HCT116 (cell line): ENCODE results near the gene SUGT1. TPM values are rescaled to one million over a fixed set of nuclear protein-coding genes. Genes with fewer than 3 reads are reported as not detected.
"Not testable (repeated sequence)": the region's sequence is repeated elsewhere in the genome, so short reads cannot be mapped to it uniquely, and the experiment has no call there.

Experiments
- ATAC-seq: fragments of 200-7000 bp; cut with Tn5 transposase; 2 replicates; pipeline ENCODE4 v1.9.1; 2020; ENCODE audit warnings: mild to moderate bottlenecking, moderate library complexity
- BruUV-seq: library from RNA; stranded (reverse); fragments of 400-500 nt; replicated peaks from 2 replicates; lab custom pipeline; 2021; lab: Mats Ljungman, UMichigan
- CTCF ChIA-PET: fragments of 300-600 bp; sonication (Branson Sonifier 250); formaldehyde crosslinking; loops from one replicate; lab custom pipeline; 2021; ENCODE audit warnings: antibody characterized with exemption; lab: Charles Lee
- POLR2A ChIA-PET: fragments of 300-600, 350-600 bp; sonication (Branson Sonifier 250); formaldehyde crosslinking; loops from one replicate; lab custom pipeline; 2021; ENCODE audit warnings: antibody characterized with exemption; lab: Charles Lee
- RAD21 ChIA-PET, 2 experiments: fragments of 300-600 bp; sonication (Branson Sonifier 250); formaldehyde crosslinking; loops; one replicate each; lab custom pipeline; 2023; ENCODE audit warnings: low total read pairs in 2 of 2; ENCODE audit not compliant: uncharacterized antibody in 2 of 2, unreplicated experiment in 2 of 2, low non-redundant PET in 1 of 2; lab: Charles Lee
- DNase-seq: peaks from one replicate; pipeline ENCODE4 v3.0.0-alpha.2; 2010; ENCODE audit warnings: low read depth, low spot score
- H2AFZ ChIP-seq: fragments of 200-600 bp; shearing (Covaris generic), sonication (generic); 2 replicates; pipeline ENCODE4 v1.6.1; 2017; ENCODE audit warnings: low read depth, mixed run types, mixed read lengths, antibody characterized with exemption, low read length; ENCODE audit not compliant: poor library complexity, severe bottlenecking
- H3K27ac ChIP-seq: 2 replicates; pipeline ENCODE4 v1.5.1; 2012; ENCODE audit warnings: low read depth, low read length
- H3K27me3 ChIP-seq: fragments of 200-600 bp; sonication (generic); 2 replicates; pipeline ENCODE4 v1.6.1; 2016; ENCODE audit warnings: mixed run types, low read length, mixed read lengths; ENCODE audit not compliant: insufficient read depth
- H3K36me3 ChIP-seq, 2 experiments: fragments of 200-500 bp in 1 of 2; fragments of 200-600 bp in 1 of 2; sonication (Bioruptor generic) in 1 of 2; sonication (generic) in 1 of 2; 2 replicates each; pipeline versions ENCODE4 v1.5.1 to v1.6.1; 2014 to 2016; ENCODE audit warnings: low read length in 2 of 2, inconsistent platforms in 1 of 2, mixed read lengths in 1 of 2, mixed run types in 1 of 2; ENCODE audit not compliant: insufficient read depth in 2 of 2, control insufficient read depth in 1 of 2
- H3K4me1 ChIP-seq, 2 experiments: fragments of 200-600 bp in 1 of 2; sonication (generic) in 1 of 2; 2 replicates each; pipeline versions ENCODE4 v1.5.1 to v1.6.1; 2012 to 2017; ENCODE audit warnings: low read length in 2 of 2, inconsistent platforms in 1 of 2, mild to moderate bottlenecking in 1 of 2, mixed read lengths in 1 of 2, mixed run types in 1 of 2, moderate library complexity in 1 of 2; ENCODE audit not compliant: insufficient read depth in 2 of 2, control insufficient read depth in 1 of 2
- H3K4me2 ChIP-seq: fragments of 200-600 bp; sonication (generic); 2 replicates; pipeline ENCODE4 v1.6.1; 2017; ENCODE audit warnings: mixed run types, low read length, mixed read lengths
- H3K4me3 ChIP-seq, 2 experiments: fragments of 200-600 bp in 1 of 2; sonication (generic) in 1 of 2; replicated peaks in 1 of 2; 2 replicates each; pipeline ENCODE4 v1.5.1; 2011 to 2016; ENCODE audit warnings: low read length in 2 of 2, control low read depth in 1 of 2, low read depth in 1 of 2, mild to moderate bottlenecking in 1 of 2, mixed read lengths in 1 of 2, mixed run types in 1 of 2
- H3K79me2 ChIP-seq: fragments of 200-600 bp; sonication (generic); 2 replicates; pipeline ENCODE4 v1.6.1; 2017; ENCODE audit warnings: mild to moderate bottlenecking, mixed run types, low read length, moderate library complexity, mixed read lengths; ENCODE audit not compliant: insufficient read depth
- H3K9ac ChIP-seq: fragments of 200-600 bp; sonication (generic); 2 replicates; pipeline ENCODE4 v1.6.1; 2016; ENCODE audit warnings: low read length, mixed read lengths
- H3K9me2 ChIP-seq: fragments of 200-600 bp; sonication (generic), shearing (Covaris generic); 2 replicates; pipeline ENCODE4 v1.6.1; 2017; ENCODE audit warnings: mixed run types, mild to moderate bottlenecking, moderate library complexity; ENCODE audit not compliant: insufficient read depth
- H3K9me3 ChIP-seq, 2 experiments: fragments of 200-500 bp in 1 of 2; fragments of 200-600 bp in 1 of 2; sonication (Bioruptor generic) in 1 of 2; sonication (generic) in 1 of 2; 2 replicates each; pipeline ENCODE4 v1.6.1; 2014 to 2017; ENCODE audit warnings: low read length in 2 of 2, mixed read lengths in 2 of 2, inconsistent platforms in 1 of 2, low read depth in 1 of 2, mild to moderate bottlenecking in 1 of 2, mixed run types in 1 of 2, moderate library complexity in 1 of 2; ENCODE audit not compliant: control insufficient read depth in 1 of 2, insufficient read depth in 1 of 2
- H4K20me1 ChIP-seq: fragments of 200-600 bp; sonication (generic), shearing (Covaris generic); 2 replicates; pipeline ENCODE4 v1.6.1; 2017; ENCODE audit warnings: mixed run types, mild to moderate bottlenecking, moderate library complexity; ENCODE audit not compliant: insufficient read depth
- CBX3 ChIP-seq: IDR thresholded peaks from 2 replicates; pipeline ENCODE4 v1.6.1; 2012; ENCODE audit warnings: low read depth
- CEBPB ChIP-seq: IDR thresholded peaks from 2 replicates; pipeline ENCODE4 v1.6.1; 2012; ENCODE audit warnings: low read depth
- EGR1 ChIP-seq: IDR thresholded peaks from 2 replicates; pipeline ENCODE4 v1.6.1; 2012; ENCODE audit warnings: low read depth
- ELF1 ChIP-seq: IDR thresholded peaks from 2 replicates; pipeline ENCODE4 v1.6.1; 2012; ENCODE audit warnings: low read depth, borderline replicate concordance
- EZH2 ChIP-seq: fragments of 200-600 bp; sonication (generic); IDR thresholded peaks from 2 replicates; pipeline ENCODE4 v1.6.1; 2017; ENCODE audit warnings: antibody characterized with exemption, mixed run types
- EZH2phosphoT487 ChIP-seq: fragments of 200-600 bp; IDR thresholded peaks from 2 replicates; pipeline ENCODE4 v1.6.1; 2018; ENCODE audit warnings: antibody characterized with exemption, borderline replicate concordance
- FOSL1 ChIP-seq: IDR thresholded peaks from 2 replicates; pipeline ENCODE4 v1.6.1; 2012; ENCODE audit warnings: low read depth
- JUND ChIP-seq: IDR thresholded peaks from 2 replicates; pipeline ENCODE4 v1.6.1; 2012
- POLR2AphosphoS5 ChIP-seq: IDR thresholded peaks from 2 replicates; pipeline ENCODE4 v1.6.1; 2011; ENCODE audit warnings: mild to moderate bottlenecking, low read depth, low read length, moderate library complexity
- RAD21 ChIP-seq: IDR thresholded peaks from 2 replicates; pipeline ENCODE4 v1.6.1; 2012; ENCODE audit warnings: low read depth, mild to moderate bottlenecking
- SP1 ChIP-seq: IDR thresholded peaks from 2 replicates; pipeline ENCODE4 v1.6.1; 2012; ENCODE audit warnings: low read depth
- TCF7L2 ChIP-seq: IDR thresholded peaks from 2 replicates; pipeline ENCODE4 v1.7.0; 2011; ENCODE audit warnings: borderline replicate concordance, inconsistent platforms; ENCODE audit not compliant: insufficient read depth, insufficient read length; ENCODE audit errors: extremely low read depth
- ZFX ChIP-seq: fragments of 450-650 bp; IDR thresholded peaks from 2 replicates; pipeline ENCODE4 v1.6.1; 2017
- ZNF274 ChIP-seq: fragments of 200-500 bp; sonication (Bioruptor generic); IDR thresholded peaks from 2 replicates; pipeline ENCODE4 v1.6.1; 2014; ENCODE audit warnings: mild to moderate bottlenecking, low read depth, low read length, inconsistent platforms
- intact Hi-C: fragments of 100-400 bp; cut with micrococcal nuclease; formaldehyde crosslinking; loops from 2 replicates; pipeline ENCODE4 v1.10.0; 2022
- total RNA-seq: library from RNA; stranded (reverse); gene quantifications from one replicate; pipeline ENCODE4 v1.2.1, GENCODE V29; 2021; ENCODE audit not compliant: unreplicated experiment
- TF ChIP-seq, protein P1 (sequence below), 3 experiments: fragments of 200-600 bp in 1 of 3; sonication (generic) in 1 of 3; IDR thresholded peaks in 2 of 3; conservative IDR thresholded peaks in 1 of 3; 2 replicates each; pipeline ENCODE4 v1.5.1; 2012 to 2017; ENCODE audit warnings: low read depth in 2 of 3, low read length in 2 of 3, antibody characterized with exemption in 1 of 3, borderline replicate concordance in 1 of 3, control low read depth in 1 of 3, mild to moderate bottlenecking in 1 of 3, mixed read lengths in 1 of 3, mixed run types in 1 of 3, moderate library complexity in 1 of 3; ENCODE audit not compliant: insufficient read depth in 1 of 3
- TF ChIP-seq, protein P2 (sequence below): IDR thresholded peaks from 2 replicates; pipeline ENCODE4 v1.6.1; 2012
- TF ChIP-seq, protein P3 (sequence below): IDR thresholded peaks from 2 replicates; pipeline ENCODE4 v1.6.1; 2011; ENCODE audit warnings: mild to moderate bottlenecking, low read length, moderate library complexity; ENCODE audit not compliant: insufficient replicate concordance; ENCODE audit errors: extremely low read depth

The SUGT1 gene
- total RNA-seq, 1 experiment from 2014 or later, result 75.6 TPM

DNA sequence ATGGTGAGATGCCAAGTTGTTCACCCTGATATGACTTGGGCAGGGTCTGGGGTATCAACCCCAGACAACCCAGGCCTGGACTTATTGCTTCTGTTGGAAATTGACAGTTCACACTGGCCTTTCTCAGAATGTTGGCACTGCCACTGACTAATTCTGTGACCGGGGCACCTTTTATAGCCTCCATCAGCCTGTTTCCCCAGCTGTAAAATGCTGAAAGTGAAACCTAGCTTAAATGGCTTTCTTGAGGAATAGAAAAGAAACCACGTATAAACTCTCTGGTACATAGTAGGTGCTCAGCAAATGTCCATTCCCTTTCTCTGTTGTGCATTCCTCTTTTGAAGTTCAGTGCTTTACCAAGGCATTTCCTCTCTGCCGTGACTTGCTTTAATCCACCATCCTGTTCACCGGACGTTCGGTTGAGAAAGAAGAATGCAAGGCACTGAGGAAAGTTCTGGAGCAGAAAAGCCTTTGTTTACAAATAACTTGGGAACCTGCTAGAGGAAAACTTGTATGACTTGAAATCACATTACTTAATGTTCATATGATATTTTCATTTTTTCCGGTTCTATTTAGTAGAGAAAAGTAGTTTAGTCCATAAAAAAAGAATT is 21.4 kb upstream of the SUGT1 start:
- DNase-seq, H3K4me1 ChIP-seq, H3K27ac ChIP-seq, H3K36me3 ChIP-seq, H3K9ac ChIP-seq, BruUV-seq, H3K9me3 ChIP-seq, CTCF ChIA-PET, intact Hi-C loops, H3K79me2 ChIP-seq, H2AFZ ChIP-seq, RAD21 ChIA-PET, ATAC-seq, H3K4me2 ChIP-seq, H3K27me3 ChIP-seq, POLR2A ChIA-PET, H4K20me1 ChIP-seq, H3K4me3 ChIP-seq, H3K9me2 ChIP-seq: not testable (repeated sequence)

DNA sequence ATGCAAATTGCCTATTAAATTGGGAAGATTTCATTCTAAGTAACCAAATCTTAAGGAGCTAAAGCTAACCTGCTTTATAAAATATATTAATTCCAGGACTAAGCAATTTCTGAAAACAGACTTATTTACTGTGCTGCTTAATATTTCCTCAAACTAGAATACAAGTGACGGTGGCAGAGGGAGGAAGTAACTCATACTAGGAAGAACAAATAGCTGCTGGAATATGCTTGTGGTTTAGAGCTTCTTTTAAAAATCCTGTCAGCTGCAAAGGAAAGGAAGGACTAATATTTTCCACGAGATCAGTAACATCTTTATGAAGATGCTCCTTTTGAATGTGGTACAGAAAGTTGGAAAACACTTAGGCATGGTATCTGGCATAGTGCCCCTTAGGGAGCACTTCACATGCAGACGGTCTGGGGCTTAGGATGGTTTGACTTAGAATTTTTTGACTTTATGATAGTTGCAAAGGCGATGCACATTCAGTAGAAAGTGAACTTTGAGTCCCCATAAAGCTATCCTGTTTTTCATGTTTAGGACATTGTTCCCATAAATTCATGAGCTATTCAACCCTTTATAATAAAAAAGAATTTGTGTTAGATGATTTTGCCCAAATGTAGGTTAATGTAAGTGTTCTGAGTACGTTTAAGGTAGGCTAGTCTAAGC is 13.8 kb upstream of the SUGT1 start:
- Histone ChIP-seq H3K27ac (no peak overlapping the region), H3K36me3 (no peaks in the 10 kb centered on the region), H3K9ac (no peak overlapping the region), H3K79me2 (no peaks in the 10 kb centered on the region), H3K4me2 (no peak overlapping the region), H4K20me1 (no peaks in the 10 kb centered on the region), H3K9me3 (no peaks in the 10 kb centered on the region), H3K27me3 (no peaks in the 10 kb centered on the region), H2AFZ (no peak overlapping the region), H3K9me2 (no peaks in the 10 kb centered on the region), H3K4me1 (no peaks in the 10 kb centered on the region), H3K4me3 (no peak overlapping the region)
- DNase-seq (no peak), ATAC-seq (no peak)
- RAD21 ChIA-PET, result no interaction called here
- no TSS peak for BruUV-seq
- CTCF ChIA-PET, result interaction anchor here (0.6 kb wide), 1 partner anchor 34 kb away, joined by 3 read pairs; no protein-coding TSS in a partner anchor
- POLR2A ChIA-PET, result interaction anchor here (2.4 kb wide), 1 partner anchor 14 kb away, joined by 12 read pairs; the partner anchor contains the start of gene SUGT1
- intact Hi-C loops, result no loop called here
- TF ChIP-seq JUND (no peak), EZH2 (no peak), ZFX (no peak), SP1 (no peak), CEBPB (no peak), ELF1 (no peak), EGR1 (no peak), FOSL1 (no peak), ZNF274 (no peak), POLR2AphosphoS5 (no peak), RAD21 (no peak), CBX3 (no peak), EZH2phosphoT487 (no peak), TCF7L2 (no peak)
- TF ChIP-seq, protein P1, sequence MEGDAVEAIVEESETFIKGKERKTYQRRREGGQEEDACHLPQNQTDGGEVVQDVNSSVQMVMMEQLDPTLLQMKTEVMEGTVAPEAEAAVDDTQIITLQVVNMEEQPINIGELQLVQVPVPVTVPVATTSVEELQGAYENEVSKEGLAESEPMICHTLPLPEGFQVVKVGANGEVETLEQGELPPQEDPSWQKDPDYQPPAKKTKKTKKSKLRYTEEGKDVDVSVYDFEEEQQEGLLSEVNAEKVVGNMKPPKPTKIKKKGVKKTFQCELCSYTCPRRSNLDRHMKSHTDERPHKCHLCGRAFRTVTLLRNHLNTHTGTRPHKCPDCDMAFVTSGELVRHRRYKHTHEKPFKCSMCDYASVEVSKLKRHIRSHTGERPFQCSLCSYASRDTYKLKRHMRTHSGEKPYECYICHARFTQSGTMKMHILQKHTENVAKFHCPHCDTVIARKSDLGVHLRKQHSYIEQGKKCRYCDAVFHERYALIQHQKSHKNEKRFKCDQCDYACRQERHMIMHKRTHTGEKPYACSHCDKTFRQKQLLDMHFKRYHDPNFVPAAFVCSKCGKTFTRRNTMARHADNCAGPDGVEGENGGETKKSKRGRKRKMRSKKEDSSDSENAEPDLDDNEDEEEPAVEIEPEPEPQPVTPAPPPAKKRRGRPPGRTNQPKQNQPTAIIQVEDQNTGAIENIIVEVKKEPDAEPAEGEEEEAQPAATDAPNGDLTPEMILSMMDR (IDR thresholded peaks at IDR 0.05 in 2 of 3, conservative IDR thresholded peaks at IDR 0.05 in 1 of 3; ENCODE audit: borderline replicate concordance in 1 of 3, insufficient read depth in 1 of 3, low read depth in 2 of 3, low read length in 2 of 3), result no peak
- TF ChIP-seq, protein P2, sequence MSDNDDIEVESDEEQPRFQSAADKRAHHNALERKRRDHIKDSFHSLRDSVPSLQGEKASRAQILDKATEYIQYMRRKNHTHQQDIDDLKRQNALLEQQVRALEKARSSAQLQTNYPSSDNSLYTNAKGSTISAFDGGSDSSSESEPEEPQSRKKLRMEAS, result no peak
- TF ChIP-seq, protein P3, sequence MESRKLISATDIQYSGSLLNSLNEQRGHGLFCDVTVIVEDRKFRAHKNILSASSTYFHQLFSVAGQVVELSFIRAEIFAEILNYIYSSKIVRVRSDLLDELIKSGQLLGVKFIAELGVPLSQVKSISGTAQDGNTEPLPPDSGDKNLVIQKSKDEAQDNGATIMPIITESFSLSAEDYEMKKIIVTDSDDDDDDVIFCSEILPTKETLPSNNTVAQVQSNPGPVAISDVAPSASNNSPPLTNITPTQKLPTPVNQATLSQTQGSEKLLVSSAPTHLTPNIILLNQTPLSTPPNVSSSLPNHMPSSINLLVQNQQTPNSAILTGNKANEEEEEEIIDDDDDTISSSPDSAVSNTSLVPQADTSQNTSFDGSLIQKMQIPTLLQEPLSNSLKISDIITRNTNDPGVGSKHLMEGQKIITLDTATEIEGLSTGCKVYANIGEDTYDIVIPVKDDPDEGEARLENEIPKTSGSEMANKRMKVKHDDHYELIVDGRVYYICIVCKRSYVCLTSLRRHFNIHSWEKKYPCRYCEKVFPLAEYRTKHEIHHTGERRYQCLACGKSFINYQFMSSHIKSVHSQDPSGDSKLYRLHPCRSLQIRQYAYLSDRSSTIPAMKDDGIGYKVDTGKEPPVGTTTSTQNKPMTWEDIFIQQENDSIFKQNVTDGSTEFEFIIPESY, result no peak
